Stimulated activated CD8-positive, alpha-beta memory T cell treated with anti-CD3 and anti-CD28 coated beads, Interleukin-2, amount 100 ng/mL, for 48 hours (primary cell): ENCODE data around the gene FBXO11.
"Not testable (repeated sequence)": the region's sequence is repeated elsewhere in the genome, so short reads cannot be mapped to it uniquely, and the experiment has no call there.

Experiments used
- DNase-seq, 2 donors: peaks; one replicate each; pipeline ENCODE4 v3.0.0-alpha.2; 2020; ENCODE audit warnings: low read depth in 2 of 2

FBXO11 gene

GRCh38 chr2:47897883-47898731, 8.2 kb downstream of the FBXO11 start:
- DNase-seq, result no peak

GRCh38 chr2:47897191-47897882, 9.0 kb downstream of the FBXO11 start:
- not testable (repeated sequence) for DNase-seq

GRCh38 chr2:47896450-47896968, 9.8 kb downstream of the FBXO11 start:
- DNase-seq, result no peak

- no peak for DNase-seq
Measured at GRCh38 chr2:47893771-47894170, 12.5 kb downstream of the FBXO11 start.

GRCh38 chr2:47892338-47892730, 14.0 kb downstream of the FBXO11 start:
- DNase-seq, result no peak

- no peak for DNase-seq
Measured at GRCh38 chr2:47891369-47892337, 14.6 kb downstream of the FBXO11 start.

GRCh38 chr2:47890711-47891368, 15.5 kb downstream of the FBXO11 start:
- DNase-seq, result no peak

GRCh38 chr2:47888581-47889280, 17.6 kb downstream of the FBXO11 start:
- no peak for DNase-seq

- DNase-seq, result no peak
Measured at GRCh38 chr2:47876912-47877311, 29.4 kb downstream of the FBXO11 start.

- no peak for DNase-seq
Measured at GRCh38 chr2:47872941-47873340, 33.4 kb downstream of the FBXO11 start.

- DNase-seq, result no peak
Measured at GRCh38 chr2:47870641-47871540, 35.4 kb downstream of the FBXO11 start.

- DNase-seq, result no peak
Measured at GRCh38 chr2:47869859-47870595, 36.3 kb downstream of the FBXO11 start.

- DNase-seq, result no peak
Measured at GRCh38 chr2:47868611-47869352, 37.5 kb downstream of the FBXO11 start.

- no peak for DNase-seq
Measured at GRCh38 chr2:47867205-47867604, 39.1 kb downstream of the FBXO11 start.

GRCh38 chr2:47864566-47864965, 41.7 kb downstream of the FBXO11 start:
- DNase-seq, result no peak

- DNase-seq, result no peak
Measured at GRCh38 chr2:47862949-47863348, 43.3 kb downstream of the FBXO11 start.

GRCh38 chr2:47853067-47853777, 53.1 kb downstream of the FBXO11 start:
- DNase-seq, result not testable (repeated sequence)
